MM.1S (cell line): ENCODE results near the gene PSG1.
"Not testable (repeated sequence)": the region's sequence is repeated elsewhere in the genome, so short reads cannot be mapped to it uniquely, and the experiment has no call there.

Experiments used
- EZH2phosphoT487 ChIP-seq: fragments of 300-600 bp; sonication (generic); IDR thresholded peaks from 2 replicates; pipeline ENCODE4 v1.6.1; 2018; ENCODE audit warnings: antibody characterized with exemption, low read length
- TF ChIP-seq, protein P1 (sequence below): fragments of 300-600 bp; sonication (generic); IDR thresholded peaks from 2 replicates; pipeline ENCODE4 v1.5.1; 2016; ENCODE audit warnings: antibody characterized with exemption, low read length, mixed read lengths

DNA sequence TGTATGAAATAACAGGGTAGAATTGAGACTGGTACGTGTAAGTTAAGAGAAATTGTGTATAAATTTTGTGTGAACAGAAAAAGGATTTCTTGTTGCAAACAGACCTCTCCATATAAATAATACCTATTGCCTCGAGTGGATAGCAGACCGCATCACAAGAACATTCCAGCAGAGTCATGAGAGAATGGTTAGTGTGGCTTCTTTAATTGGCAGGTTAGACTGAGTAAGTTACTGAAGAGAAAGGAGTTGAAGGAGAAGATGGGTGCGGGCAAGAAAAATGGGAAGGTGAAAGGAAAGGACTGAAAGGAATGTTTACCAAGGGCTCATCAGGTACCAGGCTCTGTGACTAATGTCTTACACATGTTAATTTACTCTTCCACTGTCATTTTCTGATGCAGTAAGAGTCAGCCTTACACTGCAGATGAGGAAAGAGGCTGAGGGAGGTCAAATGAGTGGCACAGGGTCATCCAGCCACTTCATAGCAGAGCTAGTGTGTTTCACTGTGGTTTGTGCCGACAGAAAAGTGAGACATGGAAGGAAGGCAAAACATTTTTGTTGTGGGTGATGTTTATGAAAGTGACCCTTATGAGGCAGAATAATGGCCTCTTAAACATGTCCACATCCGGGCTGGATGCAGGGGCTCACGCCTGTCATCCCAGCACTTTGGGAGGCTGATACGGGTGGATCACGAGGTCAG lies 46.6 kb downstream of the PSG1 start:
- TF ChIP-seq, protein P1, sequence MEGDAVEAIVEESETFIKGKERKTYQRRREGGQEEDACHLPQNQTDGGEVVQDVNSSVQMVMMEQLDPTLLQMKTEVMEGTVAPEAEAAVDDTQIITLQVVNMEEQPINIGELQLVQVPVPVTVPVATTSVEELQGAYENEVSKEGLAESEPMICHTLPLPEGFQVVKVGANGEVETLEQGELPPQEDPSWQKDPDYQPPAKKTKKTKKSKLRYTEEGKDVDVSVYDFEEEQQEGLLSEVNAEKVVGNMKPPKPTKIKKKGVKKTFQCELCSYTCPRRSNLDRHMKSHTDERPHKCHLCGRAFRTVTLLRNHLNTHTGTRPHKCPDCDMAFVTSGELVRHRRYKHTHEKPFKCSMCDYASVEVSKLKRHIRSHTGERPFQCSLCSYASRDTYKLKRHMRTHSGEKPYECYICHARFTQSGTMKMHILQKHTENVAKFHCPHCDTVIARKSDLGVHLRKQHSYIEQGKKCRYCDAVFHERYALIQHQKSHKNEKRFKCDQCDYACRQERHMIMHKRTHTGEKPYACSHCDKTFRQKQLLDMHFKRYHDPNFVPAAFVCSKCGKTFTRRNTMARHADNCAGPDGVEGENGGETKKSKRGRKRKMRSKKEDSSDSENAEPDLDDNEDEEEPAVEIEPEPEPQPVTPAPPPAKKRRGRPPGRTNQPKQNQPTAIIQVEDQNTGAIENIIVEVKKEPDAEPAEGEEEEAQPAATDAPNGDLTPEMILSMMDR, result not testable (repeated sequence)
- TF ChIP-seq EZH2phosphoT487, result not testable (repeated sequence)
